ENCODE data around the gene SPATA31D4. TPM values are rescaled to one million over a fixed set of nuclear protein-coding genes. Genes with fewer than 3 reads are reported as not detected.
"Not testable (repeated sequence)": the region's sequence is repeated elsewhere in the genome, so short reads cannot be mapped to it uniquely, and the experiment has no call there.

SPATA31D4 gene
- not detected for total RNA-seq

- intact Hi-C loops (cut with DNase I); H3K27ac ChIP-seq; H3K27me3 ChIP-seq; H3K36me3 ChIP-seq; H3K9me3 ChIP-seq; DNase-seq (ENCODE audit: low spot score in 2 of 2); H3K4me1 ChIP-seq; H3K4me3 ChIP-seq: not testable (repeated sequence)
Measured at GRCh38 chr9:81928305-81928704, at the start of gene SPATA31D4. SPATA31D4 (plus strand) TSS chr9:81928428; CDS start chr9:81928514, 86 bp downstream.

GRCh38 chr9:81878530-81878929 is 49.7 kb upstream of the SPATA31D4 start:
- intact Hi-C loops (cut with DNase I), result no loop called here

GRCh38 chr9:81879501-81879916 is 48.7 kb upstream of the SPATA31D4 start:
- no peaks in the 10 kb centered on the region for H3K4me1 ChIP-seq
- H3K27ac ChIP-seq, result no peak overlapping the region
- intact Hi-C loops (cut with DNase I), result no loop called here
- no peaks in the 10 kb centered on the region for H3K36me3 ChIP-seq
- no peaks in the 10 kb centered on the region for H3K27me3 ChIP-seq
- no peaks in the 10 kb centered on the region for H3K9me3 ChIP-seq
- no peak overlapping the region for H3K4me3 ChIP-seq
- TF ChIP-seq CTCF (IDR thresholded peaks at IDR 0.05), result no peak
- DNase-seq (ENCODE audit: low spot score in 2 of 2), result no peak

More at GRCh38 chr9:81878530-81878929, 49.7 kb upstream of the SPATA31D4 start:
- Histone ChIP-seq H3K36me3 (no peaks in the 10 kb centered on the region), H3K9me3 (no peaks in the 10 kb centered on the region), H3K4me1 (no peaks in the 10 kb centered on the region), H3K4me3 (no peak overlapping the region), H3K27me3 (no peaks in the 10 kb centered on the region), H3K27ac (no peak overlapping the region)
- DNase-seq (ENCODE audit: low spot score in 2 of 2), result no peak
- no peak for TF ChIP-seq CTCF (IDR thresholded peaks at IDR 0.05)

GRCh38 chr9:81885602-81886001 is 42.6 kb upstream of the SPATA31D4 start:
- no peak overlapping the region for H3K4me3 ChIP-seq
- TF ChIP-seq CTCF (IDR thresholded peaks at IDR 0.05), result no peak
- no peaks in the 10 kb centered on the region for H3K9me3 ChIP-seq
- intact Hi-C loops (cut with DNase I), result no loop called here
- no peaks in the 10 kb centered on the region for H3K4me1 ChIP-seq
- DNase-seq (ENCODE audit: low spot score in 2 of 2), result no peak
- no peaks in the 10 kb centered on the region for H3K36me3 ChIP-seq
- H3K27me3 ChIP-seq, result no peaks in the 10 kb centered on the region
- H3K27ac ChIP-seq, result no peak overlapping the region

- Histone ChIP-seq H3K36me3 (no peaks in the 10 kb centered on the region), H3K4me3 (no peak overlapping the region), H3K9me3 (no peaks in the 10 kb centered on the region), H3K27me3 (no peaks in the 10 kb centered on the region), H3K27ac (no peak overlapping the region), H3K4me1 (no peaks in the 10 kb centered on the region)
- no peak for DNase-seq (ENCODE audit: low spot score in 2 of 2)
- intact Hi-C loops (cut with DNase I), result no loop called here
- no peak for TF ChIP-seq CTCF (IDR thresholded peaks at IDR 0.05)
Measured at GRCh38 chr9:81886665-81887064, 41.6 kb upstream of the SPATA31D4 start.

- no peaks in the 10 kb centered on the region for H3K36me3 ChIP-seq
- H3K4me3 ChIP-seq, result no peak overlapping the region
- no peaks in the 10 kb centered on the region for H3K27me3 ChIP-seq
- H3K27ac ChIP-seq, result no peak overlapping the region
- intact Hi-C loops (cut with DNase I), result no loop called here
- H3K4me1 ChIP-seq, result no peaks in the 10 kb centered on the region
- no peak for DNase-seq (ENCODE audit: low spot score in 2 of 2)
- H3K9me3 ChIP-seq, result no peaks in the 10 kb centered on the region
- TF ChIP-seq CTCF (IDR thresholded peaks at IDR 0.05), result no peak
Measured at GRCh38 chr9:81890104-81890503, 38.1 kb upstream of the SPATA31D4 start.

Measured in ascending aorta (tissue), 2 donors.